GM21825 (cell line): Measurements from ENCODE around the gene OR2G3.

Experiments used
- ATAC-seq: cut with Tn5 transposase; IDR thresholded peaks from one replicate; pipeline ENCODE4 v1.9.1; 2021; ENCODE audit warnings: mild to moderate bottlenecking, moderate library complexity; ENCODE audit not compliant: unreplicated experiment

The OR2G3 gene

GRCh38 chr1:247605286-247605685 lies at the start of gene OR2G3:
Gene OR2G3 (plus strand): TSS chr1:247605586. CDS start chr1:247605586, 0 bp downstream.
- no peak for ATAC-seq

GRCh38 chr1:247557926-247558674 lies 47.3 kb upstream of the OR2G3 start:
- ATAC-seq = no peak

- no peak for ATAC-seq
Observed at GRCh38 chr1:247561711-247562110, 43.7 kb upstream of the OR2G3 start.

- no peak for ATAC-seq
Observed at GRCh38 chr1:247562198-247562597, 43.2 kb upstream of the OR2G3 start.

GRCh38 chr1:247574236-247574635 lies 31.1 kb upstream of the OR2G3 start:
- ATAC-seq = no peak

GRCh38 chr1:247574664-247575063 lies 30.7 kb upstream of the OR2G3 start:
- no peak for ATAC-seq

- ATAC-seq = no peak
Observed at GRCh38 chr1:247576514-247576913, 28.9 kb upstream of the OR2G3 start.

GRCh38 chr1:247578946-247579460 lies 26.4 kb upstream of the OR2G3 start:
- ATAC-seq = no peak

GRCh38 chr1:247588060-247588459 lies 17.3 kb upstream of the OR2G3 start, which contains the start of gene OR2G2:
Gene OR2G2 (plus strand): TSS chr1:247588360. CDS start chr1:247588360, 0 bp downstream.
- no peak for ATAC-seq

- no peak for ATAC-seq
Observed at GRCh38 chr1:247613405-247613804, 8.0 kb downstream of the OR2G3 start.

- no peak for ATAC-seq
Observed at GRCh38 chr1:247614625-247615024, 9.2 kb downstream of the OR2G3 start.

- no peak for ATAC-seq
Observed at GRCh38 chr1:247627951-247628350, 22.6 kb downstream of the OR2G3 start.

- ATAC-seq = no peak
Observed at GRCh38 chr1:247638011-247638410, 32.6 kb downstream of the OR2G3 start.

- no peak for ATAC-seq
Observed at GRCh38 chr1:247638781-247639180, 33.4 kb downstream of the OR2G3 start.

GRCh38 chr1:247639381-247639981 lies 34.1 kb downstream of the OR2G3 start:
- no peak for ATAC-seq

GRCh38 chr1:247642742-247643141 lies 37.4 kb downstream of the OR2G3 start:
- ATAC-seq = no peak

- no peak for ATAC-seq
Observed at GRCh38 chr1:247646867-247647266, 41.5 kb downstream of the OR2G3 start.

- no peak for ATAC-seq
Observed at GRCh38 chr1:247647864-247648263, 42.5 kb downstream of the OR2G3 start.

GRCh38 chr1:247653040-247653439 lies 47.7 kb downstream of the OR2G3 start:
- no peak for ATAC-seq
